Measurements from ENCODE around the gene SFXN1.

SFXN1 gene

GRCh38 chr5:175471196-175471595 is 7.2 kb upstream of the SFXN1 start:
- TF ChIP-seq, protein P1, sequence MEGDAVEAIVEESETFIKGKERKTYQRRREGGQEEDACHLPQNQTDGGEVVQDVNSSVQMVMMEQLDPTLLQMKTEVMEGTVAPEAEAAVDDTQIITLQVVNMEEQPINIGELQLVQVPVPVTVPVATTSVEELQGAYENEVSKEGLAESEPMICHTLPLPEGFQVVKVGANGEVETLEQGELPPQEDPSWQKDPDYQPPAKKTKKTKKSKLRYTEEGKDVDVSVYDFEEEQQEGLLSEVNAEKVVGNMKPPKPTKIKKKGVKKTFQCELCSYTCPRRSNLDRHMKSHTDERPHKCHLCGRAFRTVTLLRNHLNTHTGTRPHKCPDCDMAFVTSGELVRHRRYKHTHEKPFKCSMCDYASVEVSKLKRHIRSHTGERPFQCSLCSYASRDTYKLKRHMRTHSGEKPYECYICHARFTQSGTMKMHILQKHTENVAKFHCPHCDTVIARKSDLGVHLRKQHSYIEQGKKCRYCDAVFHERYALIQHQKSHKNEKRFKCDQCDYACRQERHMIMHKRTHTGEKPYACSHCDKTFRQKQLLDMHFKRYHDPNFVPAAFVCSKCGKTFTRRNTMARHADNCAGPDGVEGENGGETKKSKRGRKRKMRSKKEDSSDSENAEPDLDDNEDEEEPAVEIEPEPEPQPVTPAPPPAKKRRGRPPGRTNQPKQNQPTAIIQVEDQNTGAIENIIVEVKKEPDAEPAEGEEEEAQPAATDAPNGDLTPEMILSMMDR (IDR thresholded peaks at IDR 0.05; ENCODE audit: low read depth, low read length): no peak
- H3K4me3 ChIP-seq (ENCODE audit: low read depth, low read length): no peak overlapping the region

DNA sequence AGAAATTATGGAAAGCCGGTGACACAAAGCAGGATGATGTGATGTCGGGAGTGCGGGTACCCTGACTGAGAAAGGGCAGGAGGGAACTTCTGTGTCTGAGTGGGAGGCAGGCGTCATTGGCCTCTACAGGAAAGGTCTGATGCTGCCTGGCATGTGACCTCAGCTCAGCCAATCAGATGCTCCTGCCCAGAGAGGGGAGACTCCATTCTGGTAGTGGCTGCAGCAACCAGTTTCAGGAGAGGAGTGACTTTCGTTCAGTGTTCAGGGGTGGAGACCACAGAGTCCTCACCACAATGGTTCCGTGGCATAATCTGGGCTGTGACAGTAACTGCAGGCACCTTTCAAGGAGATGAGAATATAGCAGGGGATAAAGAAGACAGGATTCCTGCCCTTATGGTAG is 6.7 kb upstream of the SFXN1 start:
- H3K4me3 ChIP-seq (ENCODE audit: low read depth, low read length): no peak overlapping the region
- TF ChIP-seq, protein P1 (IDR thresholded peaks at IDR 0.05; ENCODE audit: low read depth, low read length): no peak
- in situ Hi-C loops (cut with HindIII; ENCODE audit: low sequenced_read_pairs): no loop called here
- no peak for DNase-seq (ENCODE audit: low read depth, low spot score)

More at GRCh38 chr5:175471196-175471595, 7.2 kb upstream of the SFXN1 start:
- in situ Hi-C loops (cut with HindIII; ENCODE audit: low sequenced_read_pairs): no loop called here
- DNase-seq (ENCODE audit: low read depth, low spot score): no peak

DNA sequence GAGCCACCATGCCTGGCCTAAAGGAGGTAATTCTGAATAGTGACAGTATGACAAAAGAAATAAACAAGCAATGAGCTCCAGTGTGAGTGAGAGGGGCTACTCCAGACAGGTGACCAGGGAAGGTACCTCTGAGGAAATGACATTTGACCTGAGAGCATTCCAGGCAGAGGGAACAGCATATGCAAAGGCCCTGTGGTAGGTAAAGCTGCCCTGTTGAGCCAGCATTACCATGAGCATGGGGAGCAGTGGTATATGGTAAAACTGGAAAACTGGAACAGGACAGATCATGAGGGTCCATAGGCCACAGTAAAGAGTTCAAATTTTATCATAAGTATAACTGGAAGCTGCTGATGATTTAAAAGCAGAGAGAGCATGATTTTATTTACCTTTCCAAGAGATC is 6.0 kb upstream of the SFXN1 start:
- TF ChIP-seq, protein P1 (IDR thresholded peaks at IDR 0.05; ENCODE audit: low read depth, low read length): no peak
- H3K4me3 ChIP-seq (ENCODE audit: low read depth, low read length): no peak overlapping the region
- no peak for DNase-seq (ENCODE audit: low read depth, low spot score)
- in situ Hi-C loops (cut with HindIII; ENCODE audit: low sequenced_read_pairs): no loop called here

DNA sequence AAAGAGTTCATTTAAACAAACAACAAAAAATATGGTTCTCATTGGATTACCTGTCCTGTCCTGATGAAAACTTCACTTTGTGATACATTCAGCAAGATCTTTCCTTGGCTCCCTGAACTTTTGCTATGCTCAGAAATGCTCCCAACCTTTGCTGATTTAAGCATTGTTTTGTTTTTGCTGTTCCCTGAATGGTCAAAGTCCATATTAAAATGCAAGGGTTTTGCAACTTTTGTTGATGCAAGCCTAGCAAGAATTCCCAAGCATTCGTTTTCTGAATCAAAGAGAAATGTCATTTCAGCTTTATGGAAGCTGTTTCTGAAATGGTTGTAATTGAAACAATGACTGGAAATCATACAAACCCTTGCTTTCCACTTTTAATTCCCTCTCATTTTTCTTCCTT is 3.1 kb upstream of the SFXN1 start:
- DNase-seq (ENCODE audit: low read depth, low spot score): no peak
- in situ Hi-C loops (cut with HindIII; ENCODE audit: low sequenced_read_pairs): no loop called here
- TF ChIP-seq, protein P1 (IDR thresholded peaks at IDR 0.05; ENCODE audit: low read depth, low read length): no peak
- no peak overlapping the region for H3K4me3 ChIP-seq (ENCODE audit: low read depth, low read length)

DNA sequence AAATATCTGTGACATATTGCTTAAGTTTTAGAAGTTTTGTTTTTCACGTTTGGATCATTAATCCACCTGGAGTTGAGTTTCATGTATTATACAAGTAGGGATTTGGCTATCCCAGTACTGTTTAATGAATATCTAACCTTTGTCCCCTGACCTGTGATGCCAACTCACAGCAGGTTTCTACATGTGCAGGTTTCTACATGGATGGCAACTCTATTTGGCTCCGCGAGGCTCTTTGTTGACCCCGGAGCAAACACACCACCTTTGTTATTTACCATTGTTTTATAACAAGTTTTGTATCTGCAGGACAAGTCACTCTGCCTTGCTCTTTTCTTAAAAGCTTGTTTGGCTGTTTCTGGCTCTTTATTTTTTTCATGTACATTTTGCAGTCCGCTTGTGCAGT is 920 bp upstream of the SFXN1 start:
- no peak overlapping the region for H3K4me3 ChIP-seq (ENCODE audit: low read depth, low read length)
- in situ Hi-C loops (cut with HindIII; ENCODE audit: low sequenced_read_pairs): no loop called here
- DNase-seq (ENCODE audit: low read depth, low spot score): no peak
- TF ChIP-seq, protein P1 (IDR thresholded peaks at IDR 0.05; ENCODE audit: low read depth, low read length): no peak

DNA sequence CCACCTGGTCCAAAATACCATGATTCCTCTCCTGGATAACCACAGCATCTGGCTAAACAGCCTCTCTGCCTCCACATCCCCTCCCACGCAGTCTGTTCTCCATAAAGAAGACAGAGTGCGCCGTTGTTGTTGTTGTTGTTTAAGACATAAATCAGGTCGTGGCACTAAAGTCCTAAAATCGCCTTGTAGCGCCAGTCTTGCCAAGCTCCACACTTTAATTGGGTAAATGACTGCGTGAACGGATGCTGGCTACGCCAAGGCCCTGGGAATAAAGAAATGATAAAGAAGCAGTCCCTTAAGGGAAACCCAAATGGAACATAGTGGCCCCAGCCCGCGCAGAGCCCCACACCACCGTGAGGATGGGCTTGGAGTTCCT is 364 bp upstream of the SFXN1 start:
- TF ChIP-seq, protein P1 (IDR thresholded peaks at IDR 0.05; ENCODE audit: low read depth, low read length): no peak
- peak overlapping the region; percentile 86 for H3K4me3 ChIP-seq (ENCODE audit: low read depth, low read length)
- DNase-seq (ENCODE audit: low read depth, low spot score): no peak
- in situ Hi-C loops (cut with HindIII; ENCODE audit: low sequenced_read_pairs): no loop called here
